Aorta (tissue), 5 donors: ENCODE measurements around the gene NIN. TPM values are rescaled to one million over a fixed set of nuclear protein-coding genes. Genes with fewer than 3 reads are reported as not detected.
"Not testable (repeated sequence)": the region's sequence is repeated elsewhere in the genome, so short reads cannot be mapped to it uniquely, and the experiment has no call there.

Source experiments
- ATAC-seq: fragments of 200-7000 bp; cut with Tn5 transposase; one replicate; pipeline ENCODE4 v1.9.1; 2022; ENCODE audit warnings: moderate library complexity; ENCODE audit not compliant: low FRiP score
- DNase-seq, 2 donors: peaks; one replicate each; pipeline ENCODE4 v3.0.0-alpha.2; 2020
- H3K27ac ChIP-seq, 2 donors: one replicate each; pipeline ENCODE4 v1.5.1; 2013; ENCODE audit warnings: low read length in 2 of 2, mild to moderate bottlenecking in 2 of 2, moderate library complexity in 2 of 2, control low read depth in 1 of 2, inconsistent platforms in 1 of 2, low read depth in 1 of 2
- H3K27me3 ChIP-seq, 2 donors: one replicate each; pipeline ENCODE4 v1.6.1; 2013; ENCODE audit warnings: control low read depth in 1 of 2, low read length in 1 of 2, mild to moderate bottlenecking in 1 of 2, moderate library complexity in 1 of 2; ENCODE audit not compliant: insufficient read depth in 2 of 2, control insufficient read depth in 1 of 2
- H3K36me3 ChIP-seq, 2 donors: one replicate each; pipeline ENCODE4 v1.6.1; 2013; ENCODE audit warnings: control low read depth in 1 of 2, low read length in 1 of 2, mild to moderate bottlenecking in 1 of 2; ENCODE audit not compliant: insufficient read depth in 2 of 2, control insufficient read depth in 1 of 2
- H3K4me1 ChIP-seq, 2 donors: one replicate each; pipeline ENCODE4 v1.6.1; 2013; ENCODE audit warnings: low read length in 2 of 2, control low read depth in 1 of 2, mild to moderate bottlenecking in 1 of 2, moderate library complexity in 1 of 2; ENCODE audit not compliant: insufficient read depth in 2 of 2, control insufficient read depth in 1 of 2
- H3K4me3 ChIP-seq, 2 donors: one replicate each; pipeline ENCODE4 v1.5.1; 2013; ENCODE audit warnings: low read length in 2 of 2, control low read depth in 1 of 2, mild to moderate bottlenecking in 1 of 2
- H3K9me3 ChIP-seq: one replicate; pipeline ENCODE4 v1.6.1; 2013; ENCODE audit warnings: mild to moderate bottlenecking, low read length; ENCODE audit not compliant: control insufficient read depth
- WGBS, 2 donors: extraction: QIAGEN DNeasy Blood & Tissue Kit; methylation state at CpG; one replicate each; pipeline ENCODE4 v1.1.7; 2013; 5-methylcytosine and 5-hydroxymethylcytosine counted together
- intact Hi-C, 2 donors: fragments of 100-400 bp; cut with DNase I; formaldehyde crosslinking; loops; one replicate each; pipeline versions ENCODE4 v1.14.2 to v1.15.0; 2022
- polyA plus RNA-seq, 2 donors: library from polyadenylated mRNA; stranded (reverse); fragments of 200-250 nt; gene quantifications; one replicate each; pipeline ENCODE4 v1.2.3, GENCODE V29; 2013
- total RNA-seq, 2 donors: library from RNA; stranded (reverse); fragmentation: NEBNext Ultra II Directional; extraction: Animal tissue kit (Norgen Biotek cat#: 25700); gene quantifications; one replicate each; pipeline ENCODE4 v1.2.1, GENCODE V29; 2021
- donor health status: healthy with polysubstance abuse.
- donor health status: Bipolar disorder and iron deficiency.
- donor health status: DM: no; HTN: no; CAD: no.
- donor health status: DM: no; HTN: no; CAD: no.
- donor health status: DM: yes; HTN: yes; CAD: no.

NIN gene
- total and polyA plus RNA-seq, 4 donors: 7.7 to 57.7 (median 31.2) TPM

DNA sequence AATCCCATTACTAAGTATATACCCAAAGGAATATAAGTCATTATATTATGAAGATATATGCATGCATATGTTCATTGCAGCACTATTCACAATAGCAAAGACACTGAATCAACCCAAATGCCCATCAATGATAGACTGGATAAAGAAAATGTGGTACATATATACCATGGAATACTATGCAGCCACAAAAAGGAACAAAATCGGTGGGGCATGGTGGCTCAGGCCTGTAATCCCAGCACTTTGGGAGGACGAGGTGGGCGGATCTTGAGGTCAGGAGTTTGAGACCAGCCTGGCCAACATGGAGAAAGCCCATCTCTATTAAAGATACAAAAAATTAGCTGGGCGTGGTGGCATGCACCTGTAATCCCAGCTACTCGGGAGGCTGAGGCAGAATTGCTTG lies 15.4 kb downstream of the NIN start:
- 98% methylated on average over 5 of the region's 5 CpGs for WGBS, 2 donors
- DNase-seq, intact Hi-C loops: not testable (repeated sequence)

DNA sequence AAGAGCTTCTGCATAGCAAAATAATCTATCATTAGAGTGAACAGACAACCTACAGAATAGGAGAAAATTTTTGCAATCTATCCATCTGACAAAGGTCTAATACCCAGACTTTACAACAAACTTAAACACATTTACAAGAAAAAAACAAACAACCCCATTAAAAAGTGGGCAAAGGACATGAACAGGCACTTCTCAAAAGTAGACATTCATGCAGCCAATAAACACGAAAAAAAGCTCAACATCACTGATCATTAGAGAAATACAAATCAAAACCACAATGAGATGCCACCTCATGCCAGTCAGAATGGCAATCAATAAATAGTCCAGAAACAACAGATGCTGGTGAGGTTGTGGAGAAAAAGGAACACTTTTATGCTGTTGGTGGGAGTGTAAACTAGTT lies 15.9 kb downstream of the NIN start:
- H3K36me3 ChIP-seq, ATAC-seq, H3K27me3 ChIP-seq, DNase-seq, H3K9me3 ChIP-seq, H3K27ac ChIP-seq, H3K4me3 ChIP-seq, intact Hi-C loops, H3K4me1 ChIP-seq: not testable (repeated sequence)
- 51 to 97% methylated on average over 1 of the region's 1 CpG for WGBS, 2 donors

More for the DNA sequence above, 15.4 kb downstream of the NIN start:
- H3K4me1 ChIP-seq, H3K27ac ChIP-seq, H3K27me3 ChIP-seq, H3K36me3 ChIP-seq, H3K4me3 ChIP-seq, ATAC-seq, H3K9me3 ChIP-seq: not testable (repeated sequence)

DNA sequence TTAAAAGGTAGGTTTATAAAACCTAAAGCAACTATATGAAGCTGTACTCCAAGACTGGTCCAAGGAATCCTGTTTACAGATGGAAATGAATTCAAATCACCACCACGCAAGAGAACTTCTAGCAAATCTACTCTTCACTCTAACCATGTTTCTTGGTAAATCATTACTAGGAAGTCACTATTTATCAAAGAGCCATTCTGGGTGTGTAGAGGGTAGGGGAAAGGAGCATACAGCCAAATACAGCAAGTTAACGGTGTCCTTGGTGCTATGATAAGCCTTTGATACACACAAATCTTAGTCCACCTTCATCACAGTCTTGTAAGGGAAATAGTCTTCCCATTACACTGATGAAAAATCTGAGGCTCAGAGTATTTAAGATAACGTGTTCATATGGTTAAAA lies 16.8 kb downstream of the NIN start:
- Histone ChIP-seq H3K4me1 (no peaks in the 10 kb centered on the region), H3K36me3 (no peaks in the 10 kb centered on the region), H3K27ac (no peak overlapping the region), H3K27me3 (no peaks in the 10 kb centered on the region), H3K9me3 (no peaks in the 10 kb centered on the region), H3K4me3 (no peak overlapping the region)
- DNase-seq (no peak), ATAC-seq (no peak)
- intact Hi-C loops: no loop called here
- WGBS, 2 donors: 94 to 95% methylated on average over 3 of the region's 3 CpGs

- intact Hi-C loops: no loop called here
- WGBS, 2 donors: 82 to 84% methylated on average over 2 of the region's 2 CpGs
- ATAC-seq (no peak), DNase-seq (no peak)
- no peaks in the 10 kb centered on the region for H3K36me3 ChIP-seq
- H3K4me3 ChIP-seq: no peak overlapping the region
- no peaks in the 10 kb centered on the region for H3K4me1 ChIP-seq
- H3K27me3 ChIP-seq: no peaks in the 10 kb centered on the region
- H3K27ac ChIP-seq: no peak overlapping the region
- H3K9me3 ChIP-seq: no peaks in the 10 kb centered on the region
Observed at GRCh38 chr14:50813544-50813863, 17.5 kb downstream of the NIN start.

GRCh38 chr14:50812856-50813543 lies 18.0 kb downstream of the NIN start:
- intact Hi-C loops: no loop called here
- ATAC-seq (no peak), DNase-seq (no peak)
- H3K36me3 ChIP-seq: no peaks in the 10 kb centered on the region
- H3K9me3 ChIP-seq: no peaks in the 10 kb centered on the region
- H3K27ac ChIP-seq: no peak overlapping the region
- H3K4me1 ChIP-seq: no peaks in the 10 kb centered on the region
- 91 to 93% methylated on average over 8 of the region's 8 CpGs for WGBS, 2 donors
- H3K27me3 ChIP-seq: no peaks in the 10 kb centered on the region
- no peak overlapping the region for H3K4me3 ChIP-seq

- 85 to 95% methylated on average over 2 of the region's 2 CpGs for WGBS, 2 donors
- intact Hi-C loops: no loop called here
- H3K27ac ChIP-seq: no peak overlapping the region
Observed at GRCh38 chr14:50812180-50812579, 18.8 kb downstream of the NIN start.

GRCh38 chr14:50808053-50808452 lies 22.9 kb downstream of the NIN start:
- H3K27me3 ChIP-seq: no peaks in the 10 kb centered on the region
- no peak for ATAC-seq
- 77 to 84% methylated on average over 5 of the region's 5 CpGs for whole genome bisulfite sequencing, 2 donors
- no peak for DNase-seq
- H3K9me3 ChIP-seq: no peaks in the 10 kb centered on the region
- intact Hi-C loops: no loop called here
- H3K4me3 ChIP-seq: no peak overlapping the region
- H3K4me1 ChIP-seq: no peaks in the 10 kb centered on the region
- H3K27ac ChIP-seq: no peak overlapping the region
- no peaks in the 10 kb centered on the region for H3K36me3 ChIP-seq

More at GRCh38 chr14:50812180-50812579, 18.8 kb downstream of the NIN start:
- no peaks in the 10 kb centered on the region for H3K36me3 ChIP-seq
- H3K4me1 ChIP-seq: no peaks in the 10 kb centered on the region
- ATAC-seq (no peak), DNase-seq (no peak)
- H3K27me3 ChIP-seq: no peaks in the 10 kb centered on the region
- H3K4me3 ChIP-seq: no peak overlapping the region
- H3K9me3 ChIP-seq: no peaks in the 10 kb centered on the region

DNA sequence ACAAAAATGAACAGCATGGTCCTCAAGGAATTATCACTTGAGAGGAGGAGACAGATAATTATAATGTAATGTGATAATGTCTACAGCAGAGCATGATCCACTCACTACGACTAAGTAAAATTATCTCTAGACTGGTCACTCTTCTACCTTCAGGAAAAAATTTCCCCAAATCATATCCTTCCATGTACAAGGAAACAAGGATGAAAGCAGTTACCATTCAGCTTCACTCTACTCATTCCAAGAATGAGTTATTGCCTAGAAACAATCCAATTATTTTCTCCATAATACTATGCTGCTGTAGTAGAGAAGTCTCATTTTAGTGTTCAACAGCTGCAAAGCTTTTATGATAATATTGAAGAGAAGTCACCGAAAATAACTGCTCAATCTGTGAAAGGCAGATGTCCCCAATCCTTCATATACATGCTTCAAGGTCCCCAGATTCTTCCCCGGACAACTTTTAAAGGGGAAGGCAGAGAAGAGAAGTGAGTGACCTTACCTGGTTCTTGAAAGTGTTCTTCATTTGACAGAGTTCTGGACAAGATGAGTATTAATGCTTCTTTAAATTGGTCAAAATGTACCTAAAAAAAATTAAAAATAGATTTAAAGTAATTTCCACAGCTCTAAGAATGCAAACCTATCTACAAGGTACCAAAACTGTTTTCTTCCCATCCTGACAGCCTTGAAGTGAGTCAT lies 24.6 kb downstream of the NIN start:
- no peaks in the 10 kb centered on the region for H3K27me3 ChIP-seq
- H3K36me3 ChIP-seq: no peaks in the 10 kb centered on the region
- no peaks in the 10 kb centered on the region for H3K4me1 ChIP-seq
- intact Hi-C loops: no loop called here
- 87% methylated on average over 3 of the region's 3 CpGs for WGBS, 2 donors
- ATAC-seq: no peak
- H3K9me3 ChIP-seq: no peaks in the 10 kb centered on the region
- DNase-seq: no peak
- H3K4me3 ChIP-seq: no peak overlapping the region
- H3K27ac ChIP-seq: no peak overlapping the region

DNA sequence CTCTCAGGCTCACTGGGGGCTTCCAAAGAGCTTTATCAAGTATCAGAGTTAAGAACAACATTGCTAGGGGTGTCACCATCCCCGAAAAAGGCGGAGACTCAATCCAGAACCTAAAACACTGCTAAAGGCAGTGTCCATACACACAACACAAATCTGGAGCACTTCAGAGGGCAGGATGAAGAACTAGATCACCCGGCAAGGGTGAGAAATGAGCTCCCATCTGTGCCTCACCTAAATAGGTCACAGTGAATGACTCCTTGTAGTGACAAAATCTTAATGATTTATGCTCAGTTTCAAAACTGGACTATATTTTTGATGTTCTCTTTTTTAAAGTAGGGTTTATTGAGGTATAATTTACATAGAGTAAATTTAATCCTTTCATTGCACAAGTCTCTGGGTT lies 25.6 kb downstream of the NIN start:
- intact Hi-C loops: no loop called here
- Histone ChIP-seq H3K36me3 (no peaks in the 10 kb centered on the region), H3K27ac (no peak overlapping the region), H3K4me1 (no peaks in the 10 kb centered on the region), H3K27me3 (no peaks in the 10 kb centered on the region), H3K9me3 (no peaks in the 10 kb centered on the region), H3K4me3 (no peak overlapping the region)
- 92 to 93% methylated on average over 3 of the region's 3 CpGs for WGBS, 2 donors
- DNase-seq: no peak
- no peak for ATAC-seq
